ENCODE data around the gene CEP55. TPM values are rescaled to one million over a fixed set of nuclear protein-coding genes. Genes with fewer than 3 reads are reported as not detected.

The CEP55 gene
- total and polyA plus RNA-seq, 12 donors: 0.32 to 7.7 (median 1.2) TPM

DNA sequence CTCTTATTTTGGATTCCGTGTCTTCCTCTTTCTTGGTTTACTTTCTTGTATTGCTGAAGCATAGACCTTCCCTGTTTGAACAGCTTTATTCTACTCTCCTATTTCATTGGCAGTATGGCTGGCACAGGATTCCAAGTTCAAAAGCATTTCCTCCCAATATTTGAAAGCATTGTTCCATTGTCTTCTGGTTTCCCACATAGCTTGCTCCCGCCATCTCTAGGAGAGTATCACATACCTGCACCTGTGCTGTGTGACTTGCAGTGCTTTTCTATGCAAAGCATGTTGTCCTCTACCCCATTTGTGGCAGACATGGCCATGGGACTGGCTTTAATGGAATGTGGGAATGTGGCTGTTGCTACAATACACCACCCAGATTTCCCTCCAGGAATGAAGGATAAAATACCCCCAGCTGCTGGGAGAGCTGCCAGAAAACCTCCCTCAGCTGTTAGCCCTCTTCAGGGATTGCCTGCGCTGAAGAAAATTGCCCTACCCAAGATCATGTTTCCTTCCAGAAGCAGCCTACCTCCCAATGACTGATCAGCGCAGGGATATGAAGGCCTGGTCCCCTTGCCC is 7.4 kb upstream of the CEP55 start:
- no peak for TF ChIP-seq POLR2A (IDR thresholded peaks at IDR 0.05)
- TF ChIP-seq, protein P1, sequence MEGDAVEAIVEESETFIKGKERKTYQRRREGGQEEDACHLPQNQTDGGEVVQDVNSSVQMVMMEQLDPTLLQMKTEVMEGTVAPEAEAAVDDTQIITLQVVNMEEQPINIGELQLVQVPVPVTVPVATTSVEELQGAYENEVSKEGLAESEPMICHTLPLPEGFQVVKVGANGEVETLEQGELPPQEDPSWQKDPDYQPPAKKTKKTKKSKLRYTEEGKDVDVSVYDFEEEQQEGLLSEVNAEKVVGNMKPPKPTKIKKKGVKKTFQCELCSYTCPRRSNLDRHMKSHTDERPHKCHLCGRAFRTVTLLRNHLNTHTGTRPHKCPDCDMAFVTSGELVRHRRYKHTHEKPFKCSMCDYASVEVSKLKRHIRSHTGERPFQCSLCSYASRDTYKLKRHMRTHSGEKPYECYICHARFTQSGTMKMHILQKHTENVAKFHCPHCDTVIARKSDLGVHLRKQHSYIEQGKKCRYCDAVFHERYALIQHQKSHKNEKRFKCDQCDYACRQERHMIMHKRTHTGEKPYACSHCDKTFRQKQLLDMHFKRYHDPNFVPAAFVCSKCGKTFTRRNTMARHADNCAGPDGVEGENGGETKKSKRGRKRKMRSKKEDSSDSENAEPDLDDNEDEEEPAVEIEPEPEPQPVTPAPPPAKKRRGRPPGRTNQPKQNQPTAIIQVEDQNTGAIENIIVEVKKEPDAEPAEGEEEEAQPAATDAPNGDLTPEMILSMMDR (IDR thresholded peaks at IDR 0.05): no peak
- H3K9me3 ChIP-seq (replicated peaks in 1 of 3): no peaks in the 10 kb centered on the region
- H3K27ac ChIP-seq: no peak overlapping the region
- intact Hi-C loops (cut with DNase I): no loop called here
- WGBS, 4 donors: 83 to 97% (median 93%) methylated on average over 4 of the region's 4 CpGs
- no peaks in the 10 kb centered on the region for H3K27me3 ChIP-seq
- H3K4me3 ChIP-seq: no peak overlapping the region
- no peak for DNase-seq
- H3K36me3 ChIP-seq (replicated peaks in 1 of 2): no peaks in the 10 kb centered on the region
- no peaks in the 10 kb centered on the region for H3K4me1 ChIP-seq (replicated peaks in 1 of 2)

DNA sequence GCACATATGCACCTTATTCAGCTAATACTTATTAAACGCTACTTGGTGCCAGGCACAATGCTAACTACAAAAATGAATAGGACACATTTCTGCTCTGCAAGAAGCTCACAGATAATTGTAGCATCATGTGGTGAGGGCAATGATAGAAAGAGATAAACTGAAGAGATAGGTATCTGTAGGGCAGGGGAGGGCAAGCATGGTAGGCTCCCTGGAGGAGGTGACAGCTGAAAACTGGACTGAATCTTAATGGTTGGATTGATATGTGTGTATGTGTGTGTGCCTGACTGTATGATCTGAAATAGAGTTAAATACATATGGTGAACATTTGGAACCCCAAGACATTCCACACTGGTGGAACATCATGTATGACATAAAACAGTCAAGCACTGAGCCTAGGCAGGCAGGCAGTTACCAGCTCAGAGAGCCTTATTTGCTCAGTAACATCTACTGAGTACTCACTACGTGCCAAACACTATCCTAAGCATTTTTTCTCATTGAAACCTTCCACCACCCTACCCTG is 4.8 kb upstream of the CEP55 start:
- Histone ChIP-seq H3K9me3 (replicated peaks in 1 of 3) (no peaks in the 10 kb centered on the region), H3K36me3 (replicated peaks in 1 of 2) (no peaks in the 10 kb centered on the region), H3K27me3 (no peaks in the 10 kb centered on the region), H3K4me3 (no peak overlapping the region), H3K27ac (no peak overlapping the region), H3K4me1 (replicated peaks in 1 of 2) (peaks cover 0 to 4% of the 10 kb centered on the region in 2 donors)
- 71 to 84% (median 78%) methylated on average over 2 of the region's 2 CpGs for WGBS, 4 donors
- TF ChIP-seq POLR2A (IDR thresholded peaks at IDR 0.05): no peak
- TF ChIP-seq, protein P1 (IDR thresholded peaks at IDR 0.05): no peak
- no peak for DNase-seq
- intact Hi-C loops (cut with DNase I): no loop called here

DNA sequence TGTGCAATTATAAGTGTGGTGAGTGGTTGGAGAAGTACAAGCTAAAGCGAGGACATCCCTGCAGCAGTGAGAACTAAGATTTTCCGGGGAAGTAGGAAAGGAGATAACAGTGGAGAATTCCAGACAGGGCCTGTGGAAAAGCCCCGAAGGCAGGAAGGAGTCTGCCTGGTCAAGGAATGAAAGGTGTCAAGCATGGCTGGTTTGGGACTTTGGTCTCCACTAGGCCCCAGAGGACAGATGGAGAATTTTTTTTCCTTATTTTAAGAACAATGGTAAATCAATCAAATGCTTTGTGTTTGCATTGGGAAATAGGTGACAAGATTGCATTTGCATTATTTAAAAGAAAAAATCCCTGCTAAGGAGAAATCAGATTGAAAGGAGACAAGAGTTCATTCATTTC is 3.2 kb upstream of the CEP55 start:
- peaks cover 0 to 4% of the 10 kb centered on the region in 2 donors for H3K4me1 ChIP-seq (replicated peaks in 1 of 2)
- no peak for DNase-seq
- no peak for TF ChIP-seq POLR2A (IDR thresholded peaks at IDR 0.05)
- TF ChIP-seq, protein P1 (IDR thresholded peaks at IDR 0.05): no peak
- no peak overlapping the region for H3K4me3 ChIP-seq
- H3K36me3 ChIP-seq (replicated peaks in 1 of 2): no peaks in the 10 kb centered on the region
- WGBS, 4 donors: 62 to 91% (median 82%) methylated on average over 3 of the region's 3 CpGs
- no peak overlapping the region for H3K27ac ChIP-seq
- intact Hi-C loops (cut with DNase I): no loop called here
- no peaks in the 10 kb centered on the region for H3K27me3 ChIP-seq
- no peaks in the 10 kb centered on the region for H3K9me3 ChIP-seq (replicated peaks in 1 of 3)

DNA sequence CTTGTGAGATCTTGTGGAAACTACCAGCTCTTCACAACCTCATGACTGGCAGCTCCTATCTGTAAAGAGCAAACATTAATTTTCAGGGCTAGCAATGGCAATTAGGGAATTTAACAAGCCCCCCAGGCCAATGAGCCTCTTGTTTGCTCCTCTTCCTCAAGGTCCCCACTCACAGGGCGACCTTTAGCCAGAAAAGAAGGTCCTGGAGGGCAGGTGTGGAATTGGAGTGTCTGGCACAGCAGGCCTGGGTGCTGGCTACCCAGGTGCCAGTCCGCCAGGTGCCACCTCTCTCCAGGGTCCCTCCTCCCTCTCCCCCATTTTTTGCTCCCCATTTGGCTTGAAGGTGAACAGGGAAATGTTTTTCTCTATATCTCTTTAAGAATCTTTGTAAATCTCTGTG is 1.9 kb upstream of the CEP55 start:
- H3K9me3 ChIP-seq (replicated peaks in 1 of 3): no peaks in the 10 kb centered on the region
- H3K36me3 ChIP-seq (replicated peaks in 1 of 2): no peaks in the 10 kb centered on the region
- no peak overlapping the region for H3K27ac ChIP-seq
- 88 to 100% (median 91%) methylated on average over 2 of the region's 2 CpGs for WGBS, 4 donors
- no peaks in the 10 kb centered on the region for H3K27me3 ChIP-seq
- no peak for DNase-seq
- no peak overlapping the region for H3K4me3 ChIP-seq
- no peak for TF ChIP-seq POLR2A (IDR thresholded peaks at IDR 0.05)
- TF ChIP-seq, protein P1 (IDR thresholded peaks at IDR 0.05): no peak
- intact Hi-C loops (cut with DNase I): no loop called here
- peaks cover 0 to 4% of the 10 kb centered on the region in 2 donors for H3K4me1 ChIP-seq (replicated peaks in 1 of 2)
